Measurements from ENCODE around the gene NAXD.
"Not testable (repeated sequence)": the region's sequence is repeated elsewhere in the genome, so short reads cannot be mapped to it uniquely, and the experiment has no call there.

The NAXD gene

GRCh38 chr13:110615322-110616102, at the start of gene NAXD:
Gene NAXD (plus strand): TSS chr13:110615545. CDS start chr13:110615602, 57 bp downstream.
- DNase-seq (ENCODE audit: low spot score) = peak; percentile 98

- no peak for DNase-seq (ENCODE audit: low spot score)
These were observed 49.2 kb upstream of the NAXD start for GRCh38 chr13:110566171-110566570.

GRCh38 chr13:110568612-110569011, 46.7 kb upstream of the NAXD start:
- no peak for DNase-seq (ENCODE audit: low spot score)

- DNase-seq (ENCODE audit: low spot score) = not testable (repeated sequence)
These were observed 45.4 kb upstream of the NAXD start for GRCh38 chr13:110569962-110570361.

- no peak for DNase-seq (ENCODE audit: low spot score)
These were observed 44.5 kb upstream of the NAXD start for GRCh38 chr13:110570886-110571285.

- DNase-seq (ENCODE audit: low spot score) = no peak
These were observed 43.2 kb upstream of the NAXD start for GRCh38 chr13:110571896-110572777.

- no peak for DNase-seq (ENCODE audit: low spot score)
These were observed 42.6 kb upstream of the NAXD start for GRCh38 chr13:110572778-110573118.

GRCh38 chr13:110574161-110574560, 41.2 kb upstream of the NAXD start:
- no peak for DNase-seq (ENCODE audit: low spot score)

- DNase-seq (ENCODE audit: low spot score) = no peak
These were observed 39.8 kb upstream of the NAXD start for GRCh38 chr13:110575322-110576069.

GRCh38 chr13:110576070-110576394, 39.3 kb upstream of the NAXD start:
- no peak for DNase-seq (ENCODE audit: low spot score)

GRCh38 chr13:110576736-110577476, 38.4 kb upstream of the NAXD start:
- DNase-seq (ENCODE audit: low spot score) = peak; percentile 67

- DNase-seq (ENCODE audit: low spot score) = no peak
These were observed 37.0 kb upstream of the NAXD start for GRCh38 chr13:110578363-110578762.

- no peak for DNase-seq (ENCODE audit: low spot score)
These were observed 34.5 kb upstream of the NAXD start for GRCh38 chr13:110580800-110581199.

- DNase-seq (ENCODE audit: low spot score) = no peak
These were observed 33.7 kb upstream of the NAXD start for GRCh38 chr13:110581506-110582185.

- DNase-seq (ENCODE audit: low spot score) = no peak
These were observed 32.9 kb upstream of the NAXD start for GRCh38 chr13:110582421-110582954.

GRCh38 chr13:110583178-110583865, 32.0 kb upstream of the NAXD start:
- no peak for DNase-seq (ENCODE audit: low spot score)

GRCh38 chr13:110589793-110590390, 25.5 kb upstream of the NAXD start:
- DNase-seq (ENCODE audit: low spot score) = no peak

GRCh38 chr13:110590577-110590976, 24.8 kb upstream of the NAXD start:
- DNase-seq (ENCODE audit: low spot score) = no peak

- no peak for DNase-seq (ENCODE audit: low spot score)
These were observed 22.7 kb upstream of the NAXD start for GRCh38 chr13:110592665-110593064.

Data from COLO829 (cell line).